Spleen (tissue), 11 donors: ENCODE data around the gene ETHE1. TPM values are rescaled to one million over a fixed set of nuclear protein-coding genes. Genes with fewer than 3 reads are reported as not detected.
A peak's percentile ranks its signal among the peaks of the same experiment; 100 is the strongest.

Source experiments
- DNase-seq: peaks from one replicate; pipeline ENCODE4 v3.0.0-alpha.2; 2020
- H3K27ac ChIP-seq, 8 donors: fragments of 200-600 bp; sonication (generic) in 7 of 8; 1 replicate in 4 of 8; 2 replicates in 4 of 8; pipeline versions ENCODE4 v1.5.0 to v1.8.0; 2016 to 2021; ENCODE audit warnings: inconsistent platforms in 4 of 8, mild to moderate bottlenecking in 4 of 8, moderate library complexity in 1 of 8
- H3K27me3 ChIP-seq, 7 donors: fragments of 200-600 bp; sonication (generic) in 6 of 7; replicated peaks in 1 of 7; 1 replicate in 4 of 7; 2 replicates in 3 of 7; pipeline versions ENCODE4 v1.5.0 to v1.8.0; 2016 to 2021; ENCODE audit warnings: inconsistent platforms in 3 of 7, mild to moderate bottlenecking in 1 of 7
- H3K36me3 ChIP-seq, 6 donors: fragments of 200-600 bp; sonication (generic) in 5 of 6; 1 replicate in 4 of 6; 2 replicates in 2 of 6; pipeline versions ENCODE4 v1.5.0 to v1.8.0; 2016 to 2021; ENCODE audit warnings: inconsistent platforms in 2 of 6
- H3K4me1 ChIP-seq, 6 donors: fragments of 200-600 bp; sonication (generic) in 5 of 6; 1 replicate in 3 of 6; 2 replicates in 3 of 6; pipeline versions ENCODE4 v1.5.0 to v1.8.0; 2016 to 2021; ENCODE audit warnings: inconsistent platforms in 3 of 6
- H3K4me3 ChIP-seq, 8 donors: fragments of 200-600 bp; sonication (generic) in 7 of 8; 1 replicate in 4 of 8; 2 replicates in 4 of 8; pipeline versions ENCODE4 v1.5.0 to v1.8.0; 2016 to 2021; ENCODE audit warnings: inconsistent platforms in 4 of 8, mild to moderate bottlenecking in 4 of 8, moderate library complexity in 2 of 8
- H3K9me3 ChIP-seq, 8 donors: fragments of 200-600 bp; sonication (generic) in 7 of 8; 1 replicate in 4 of 8; 2 replicates in 4 of 8; pipeline versions ENCODE4 v1.5.0 to v1.8.0; 2016 to 2021; ENCODE audit warnings: inconsistent platforms in 4 of 8
- CTCF ChIP-seq, 11 experiments: fragments of 200-600 bp in 7 of 11; fragments of 450-650 bp in 4 of 11; sonication (generic) in 4 of 11; IDR thresholded peaks in 8 of 11; conservative IDR thresholded peaks in 3 of 11; 1 replicate in 7 of 11; 2 replicates in 4 of 11; pipeline versions ENCODE4 v1.4.0 to v1.8.0; 2016 to 2021; ENCODE audit warnings: antibody characterized with exemption in 11 of 11, inconsistent platforms in 4 of 11, mild to moderate bottlenecking in 1 of 11
- POLR2A ChIP-seq, 3 donors: fragments of 450-650 bp; IDR thresholded peaks; one replicate each; pipeline ENCODE4 v1.5.1; 2017; ENCODE audit warnings: antibody characterized with exemption in 3 of 3, mild to moderate bottlenecking in 1 of 3
- POLR2AphosphoS5 ChIP-seq, 3 donors: sonication (generic); formaldehyde crosslinking; IDR thresholded peaks; one replicate each; pipeline ENCODE4 v1.5.1; 2017; ENCODE audit warnings: antibody characterized with exemption in 3 of 3
- WGBS, 5 donors: extraction: QIAGEN DNeasy Blood & Tissue Kit in 3 of 5; methylation state at CpG; one replicate each; pipeline versions ENCODE4 v1.1.5 to v1.1.7; 2013 to 2018; 5-methylcytosine and 5-hydroxymethylcytosine counted together
- intact Hi-C: fragments of 100-400 bp; cut with DNase I; formaldehyde crosslinking; loops from one replicate; pipeline ENCODE4 v1.15.0; 2023; ENCODE audit warnings: low total_unique reads
- polyA plus RNA-seq, 3 donors: library from polyadenylated mRNA; stranded (reverse); fragments of 200-250 nt; gene quantifications; one replicate each; pipeline ENCODE4 v1.2.1, GENCODE V29; 2013
- total RNA-seq, 7 donors: library from RNA; depleted of rRNA in 3 of 7; stranded (reverse); fragments of >200 nt in 3 of 7; fragmentation: NEBNext Ultra II Directional in 4 of 7; extraction: Animal tissue kit (Norgen Biotek cat#: 25700) in 4 of 7; gene quantifications; one replicate each; pipeline versions ENCODE4 v1.1.0 to v1.2.1, GENCODE V29; 2016 to 2021
- donor health status: healthy with polysubstance abuse.
- donor health status: DM: no; HTN: no; CAD: no; lungs with moderate emphysema.
- donor health status: DM: no; HTN: no; CAD: no.
- donor health status: Bipolar disorder and iron deficiency.
- donor health status: healthy.
- donor health status: DM: no; HTN: no; CAD: no.
- donor health status: DM: yes; HTN: yes; CAD: no.

Gene ETHE1
- total and polyA plus RNA-seq, 10 donors = 20.2 to 53.4 (median 34.9) TPM

- Histone ChIP-seq H3K27me3 (no peaks in the 10 kb centered on the region), H3K9me3 (peaks cover 0 to 17% (median 14%) of the 10 kb centered on the region in 8 donors), H3K27ac (no peak overlapping the region), H3K4me3 (no peak overlapping the region), H3K36me3 (peaks cover 3 to 90% (median 67%) of the 10 kb centered on the region in 6 donors), H3K4me1 (peaks cover 0 to 4% (median 2%) of the 10 kb centered on the region in 6 donors)
- DNase-seq = no peak
- WGBS, 5 donors = 92 to 98% (median 96%) methylated on average over 3 of the region's 3 CpGs
- TF ChIP-seq POLR2AphosphoS5 (IDR thresholded peaks at IDR 0.05) = no peak
- TF ChIP-seq POLR2A (IDR thresholded peaks at IDR 0.05) = no peak
- no peak for TF ChIP-seq CTCF (IDR thresholded peaks at IDR 0.05 in 8 of 11, conservative IDR thresholded peaks at IDR 0.05 in 3 of 11)
- intact Hi-C loops = no loop called here
Observed at GRCh38 chr19:43540381-43540780, 13.4 kb upstream of the ETHE1 start.

DNA sequence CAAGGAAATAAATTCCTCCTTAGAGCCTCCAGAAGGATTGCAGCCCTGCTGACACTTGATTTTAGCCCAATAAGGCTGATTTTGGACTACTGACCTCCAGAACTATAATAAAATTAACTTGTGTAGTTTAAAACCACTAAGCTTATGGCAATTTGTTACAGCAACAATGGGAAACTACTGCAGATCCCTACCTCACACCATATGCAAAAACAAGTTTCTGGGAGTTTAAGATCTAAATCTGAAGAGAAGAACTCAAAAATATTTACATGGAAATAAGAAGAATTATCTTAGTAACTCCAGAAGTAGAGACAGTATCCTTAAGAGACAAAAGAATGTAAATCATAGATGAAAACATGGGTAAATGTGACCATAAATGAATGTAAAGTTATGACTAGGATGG is 11.9 kb upstream of the ETHE1 start:
- Histone ChIP-seq H3K9me3 (peaks cover 0 to 17% (median 14%) of the 10 kb centered on the region in 8 donors), H3K4me1 (peaks cover 0 to 18% (median 12%) of the 10 kb centered on the region in 6 donors), H3K4me3 (no peak overlapping the region), H3K27me3 (no peaks in the 10 kb centered on the region), H3K27ac (no peak overlapping the region), H3K36me3 (peaks cover 0 to 75% (median 56%) of the 10 kb centered on the region in 6 donors)
- DNase-seq = no peak
- intact Hi-C loops = loop anchor here (10.0 kb wide), 1 partner anchor 46 kb away; no protein-coding TSS in a partner anchor
- no peak for TF ChIP-seq CTCF (IDR thresholded peaks at IDR 0.05 in 8 of 11, conservative IDR thresholded peaks at IDR 0.05 in 3 of 11)
- TF ChIP-seq POLR2A (IDR thresholded peaks at IDR 0.05) = no peak
- TF ChIP-seq POLR2AphosphoS5 (IDR thresholded peaks at IDR 0.05) = no peak

GRCh38 chr19:43534816-43535761 is 8.1 kb upstream of the ETHE1 start:
- Histone ChIP-seq H3K27me3 (no peaks in the 10 kb centered on the region), H3K27ac (peak overlapping the region in 7 of 8 donors; percentile 13 to 95 (median 90)), H3K4me1 (peaks cover 7 to 49% (median 30%) of the 10 kb centered on the region in 6 donors), H3K4me3 (peak overlapping the region in 1 of 8 donors; percentile 90), H3K9me3 (peaks cover 0 to 17% (median 14%) of the 10 kb centered on the region in 8 donors), H3K36me3 (peaks cover 0 to 37% (median 22%) of the 10 kb centered on the region in 6 donors)
- DNase-seq = peak; percentile 87
- intact Hi-C loops = loop anchor here (10.0 kb wide), 1 partner anchor 50 kb away; no protein-coding TSS in a partner anchor
- WGBS, 5 donors = 67 to 78% (median 77%) methylated on average over 54 to 62 of the region's 62 CpGs
- TF ChIP-seq POLR2AphosphoS5 (IDR thresholded peaks at IDR 0.05) = peak; percentile 48 to 67 (median 54)
- peak in 10 of 11 experiments; percentile 15 to 65 (median 52) for TF ChIP-seq CTCF (IDR thresholded peaks at IDR 0.05 in 8 of 11, conservative IDR thresholded peaks at IDR 0.05 in 3 of 11)
- TF ChIP-seq POLR2A (IDR thresholded peaks at IDR 0.05) = no peak
